HepG2 (cell line): Measurements from ENCODE around the gene WSB1. TPM values are rescaled to one million over a fixed set of nuclear protein-coding genes. Genes with fewer than 3 reads are reported as not detected.
A peak's percentile ranks its signal among the peaks of the same experiment; 100 is the strongest.

ENCODE experiments used
- BRD4 ChIP-seq: sonication (generic); formaldehyde crosslinking; IDR thresholded peaks from 2 replicates; pipeline ENCODE4 v1.4.0; 2020; ENCODE audit warnings: missing genetic modification reagents
- BRF2 ChIP-seq: sonication (generic); formaldehyde crosslinking; IDR thresholded peaks from 2 replicates; pipeline ENCODE4 v1.8.1; 2022; ENCODE audit warnings: mild to moderate bottlenecking, missing genetic modification reagents
- DRAP1 ChIP-seq: IDR thresholded peaks from 2 replicates; pipeline ENCODE4 v1.6.1; 2016; ENCODE audit warnings: missing genetic modification reagents, missing compliant biosample characterization
- ELF4 ChIP-seq: sonication (generic); formaldehyde crosslinking; IDR thresholded peaks from 2 replicates; pipeline ENCODE4 v1.5.0; 2020; ENCODE audit warnings: missing genetic modification reagents, mild to moderate bottlenecking, moderate library complexity, borderline replicate concordance
- HHEX ChIP-seq: IDR thresholded peaks from 2 replicates; pipeline ENCODE4 v1.6.1; 2016; ENCODE audit warnings: control low read depth
- MBD4 ChIP-seq: IDR thresholded peaks from 2 replicates; pipeline ENCODE4 v1.6.1; 2012; ENCODE audit warnings: low read length, inconsistent platforms, borderline replicate concordance
- MBNL3 ChIP-seq: fragments of 250-450 bp; sonication (Bioruptor Pico); conservative IDR thresholded peaks from 2 replicates; pipeline ENCODE4 v1.8.0; 2022; ENCODE audit warnings: mild to moderate bottlenecking, inconsistent platforms
- MTERF4 ChIP-seq: sonication (generic); formaldehyde crosslinking; IDR thresholded peaks from 2 replicates; pipeline ENCODE4 v1.8.0; 2023; ENCODE audit warnings: mild to moderate bottlenecking, missing genetic modification reagents
- NPAS2 ChIP-seq: sonication (generic); formaldehyde crosslinking; IDR thresholded peaks from 2 replicates; pipeline ENCODE4 v1.8.0; 2022; ENCODE audit warnings: mild to moderate bottlenecking, missing genetic modification reagents, borderline replicate concordance
- PBX2 ChIP-seq: IDR thresholded peaks from 2 replicates; pipeline ENCODE4 v1.6.1; 2016; ENCODE audit warnings: control low read depth
- POLR2G ChIP-seq: fragments of 200-400 bp; formaldehyde crosslinking; IDR thresholded peaks from 2 replicates; pipeline ENCODE4 v1.6.1; 2018; ENCODE audit warnings: mild to moderate bottlenecking, low read depth, low read length, moderate library complexity
- PPARG ChIP-seq: conservative IDR thresholded peaks from 2 replicates; pipeline ENCODE4 v1.6.1; 2016; ENCODE audit warnings: missing biosample characterization, missing genetic modification reagents
- STAT5B ChIP-seq: sonication (generic); formaldehyde crosslinking; IDR thresholded peaks from 2 replicates; pipeline ENCODE4 v1.4.0; 2020; ENCODE audit warnings: missing genetic modification reagents
- ZBTB33 ChIP-seq: sonication (generic); formaldehyde crosslinking; IDR thresholded peaks from 2 replicates; pipeline ENCODE4 v1.4.0; 2020; ENCODE audit warnings: missing genetic modification reagents
- ZNF276 ChIP-seq: sonication (generic); formaldehyde crosslinking; IDR thresholded peaks from 2 replicates; pipeline ENCODE4 v1.4.0; 2020; ENCODE audit warnings: mild to moderate bottlenecking, low read depth, missing genetic modification reagents
- ZNF282 ChIP-seq: fragments of 450-650 bp; IDR thresholded peaks from 2 replicates; pipeline ENCODE4 v1.6.1; 2018; ENCODE audit not compliant: partially characterized antibody
- ZNF317 ChIP-seq: sonication (generic); formaldehyde crosslinking; IDR thresholded peaks from 2 replicates; pipeline ENCODE4 v1.5.0; 2020; ENCODE audit warnings: mild to moderate bottlenecking, missing genetic modification reagents
- ZNF572 ChIP-seq: sonication (generic); formaldehyde crosslinking; IDR thresholded peaks from 2 replicates; pipeline ENCODE4 v1.5.1; 2020; ENCODE audit warnings: mild to moderate bottlenecking, missing genetic modification reagents
- ZNF7 ChIP-seq: IDR thresholded peaks from 2 replicates; pipeline ENCODE4 v1.6.1; 2016; ENCODE audit warnings: missing biosample characterization, missing genetic modification reagents
- ZNF747 ChIP-seq: sonication (generic); formaldehyde crosslinking; IDR thresholded peaks from 2 replicates; pipeline ENCODE4 v1.8.1; 2023; ENCODE audit warnings: missing genetic modification reagents, mild to moderate bottlenecking, borderline replicate concordance
- ZNF773 ChIP-seq: sonication (generic); formaldehyde crosslinking; IDR thresholded peaks from 2 replicates; pipeline ENCODE4 v1.4.0; 2020; ENCODE audit warnings: missing genetic modification reagents, borderline replicate concordance
- ZSCAN25 ChIP-seq: sonication (generic); formaldehyde crosslinking; IDR thresholded peaks from 2 replicates; pipeline ENCODE4 v1.8.0; 2022; ENCODE audit warnings: mild to moderate bottlenecking, missing genetic modification reagents
- ZZZ3 ChIP-seq: sonication (generic); formaldehyde crosslinking; IDR thresholded peaks from 2 replicates; pipeline ENCODE4 v1.4.0; 2020; ENCODE audit warnings: missing genetic modification reagents, mild to moderate bottlenecking, borderline replicate concordance
- polyA plus RNA-seq, 8 experiments: library from polyadenylated mRNA; depleted of rRNA in 3 of 8; stranded (reverse) in 7 of 8; unstranded in 1 of 8; fragments of >200 nt; fragmentation: Illumina TruSeq in 4 of 8; extraction: Trizol in 4 of 8; gene quantifications; 2 replicates each; pipeline versions ENCODE4 v1.2.1 to v1.2.3, GENCODE V29; 2011 to 2016; ENCODE audit warnings: low read depth in 4 of 8, missing spikeins in 1 of 8, mixed read lengths in 1 of 8; ENCODE audit not compliant: insufficient read depth in 1 of 8
- total RNA-seq, 5 experiments: library from RNA; depleted of rRNA; stranded (reverse); fragments of >200 nt; fragmentation: Illumina TruSeq; extraction: Trizol; gene quantifications; 2 replicates each; pipeline ENCODE4 v1.2.3, GENCODE V29; 2016; ENCODE audit warnings: low read depth in 1 of 5

The WSB1 gene
- total and polyA plus RNA-seq, 2 of the 13 experiments (the other 11 are each of a cell fraction or from before 2014, with no cell fraction given): 81.3 to 294 TPM

GRCh38 chr17:27293898-27294688, at the start of gene WSB1 (continued):
- no peak for TF ChIP-seq ZNF282
- TF ChIP-seq ZNF276 (CRISPR knock-in tag): no peak; the same call in 1 of the 2 replicates
- peak; percentile 98 for TF ChIP-seq POLR2G
- TF ChIP-seq ZBTB33 (CRISPR knock-in tag): no peak
- TF ChIP-seq BRD4: no peak; the same call in 1 of the 2 replicates
- TF ChIP-seq ELF4: no peak
- TF ChIP-seq DRAP1 (CRISPR knock-in tag): peak; percentile 100
- peak; percentile 10; the same call in 1 of the 2 replicates for TF ChIP-seq ZNF773 (CRISPR knock-in tag)
- no peak for TF ChIP-seq HHEX (CRISPR knock-in tag)
- 0 out of 2 replicates have a peak, but pooled peaks have one; percentile 20 for TF ChIP-seq ZSCAN25 (CRISPR knock-in tag)
- peak; percentile 91; the same call in 1 of the 2 replicates for TF ChIP-seq ZNF747
- no peak for TF ChIP-seq ZNF7
- TF ChIP-seq ZNF572 (CRISPR knock-in tag): no peak
- 0 out of 2 replicates have a peak, but pooled peaks have one; percentile 75 for TF ChIP-seq MTERF4 (CRISPR knock-in tag)
- no peak for TF ChIP-seq MBD4
- TF ChIP-seq ZZZ3 (CRISPR knock-in tag): no peak; the same call in 1 of the 2 replicates
- no peak for TF ChIP-seq BRF2 (CRISPR knock-in tag)
- no peak for TF ChIP-seq PBX2 (CRISPR knock-in tag)
- TF ChIP-seq MBNL3 (CRISPR knock-in tag): no peak
- TF ChIP-seq NPAS2 (CRISPR knock-in tag): no peak
- no peak; the same call in 1 of the 2 replicates for TF ChIP-seq PPARG (CRISPR knock-in tag)
- no peak for TF ChIP-seq ZNF317 (CRISPR knock-in tag)
- TF ChIP-seq STAT5B: no peak; the same call in 1 of the 2 replicates
